Measurements from ENCODE around the gene SMPD2. TPM values are rescaled to one million over a fixed set of nuclear protein-coding genes. Genes with fewer than 3 reads are reported as not detected.

The SMPD2 gene, protein sequence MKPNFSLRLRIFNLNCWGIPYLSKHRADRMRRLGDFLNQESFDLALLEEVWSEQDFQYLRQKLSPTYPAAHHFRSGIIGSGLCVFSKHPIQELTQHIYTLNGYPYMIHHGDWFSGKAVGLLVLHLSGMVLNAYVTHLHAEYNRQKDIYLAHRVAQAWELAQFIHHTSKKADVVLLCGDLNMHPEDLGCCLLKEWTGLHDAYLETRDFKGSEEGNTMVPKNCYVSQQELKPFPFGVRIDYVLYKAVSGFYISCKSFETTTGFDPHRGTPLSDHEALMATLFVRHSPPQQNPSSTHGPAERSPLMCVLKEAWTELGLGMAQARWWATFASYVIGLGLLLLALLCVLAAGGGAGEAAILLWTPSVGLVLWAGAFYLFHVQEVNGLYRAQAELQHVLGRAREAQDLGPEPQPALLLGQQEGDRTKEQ
- total RNA-seq (2014; rRNA removed; shearing (Covaris generic)) = 10.9 and 12.6 TPM in 2 replicates
- 4.9 and 5.6 TPM in 2 replicates for polyA plus RNA-seq (2016; fragmentation: Nextera tagmentation; extraction: Ambion mirVana)
- long read RNA-seq, transcript SMPD2-201 (10 exons, 1,645 nt) = major isoform, 11 of 16 reads
- long read RNA-seq, partial matches to known transcripts = 1 of 16 reads
- long read RNA-seq, other reads (novel, unspliced or antisense) = 4 of 16 reads

- Mint-ChIP-seq H3K4me1 (peaks cover 12% of the 10 kb centered on the region; the same call in 2 of the 3 replicates), H3K4me3 (peak within 1 kb of the TSS; percentile 96), H3K27me3 (ENCODE audit: insufficient read depth, low read depth, poor library complexity) (peaks cover 20% of the 10 kb centered on the region), H3K36me3 (ENCODE audit: low read depth) (peaks cover 24% of the 10 kb centered on the region), H3K9me3 (no peaks in the 10 kb centered on the region), H3K27ac (peak within 1 kb of the TSS; percentile 89)
- peaks cover 3% of the 10 kb centered on the region; the same call in 1 of the 2 replicates for H3K36me3 ChIP-seq (ENCODE audit: insufficient read depth)
- ATAC-seq (peak; percentile 84), DNase-seq (ENCODE audit: low spot score) (peak; percentile 92)
- H4K20me1 ChIP-seq (replicated peaks; ENCODE audit: insufficient read depth) = no peaks in the 10 kb centered on the region; the same call in 1 of the 2 replicates
- no peaks in the 10 kb centered on the region for H3K79me2 ChIP-seq (replicated peaks; ENCODE audit: insufficient read depth)
- H3K4me3 ChIP-seq = peak within 1 kb of the TSS; percentile 92
- H3K27me3 ChIP-seq (ENCODE audit: insufficient read depth) = peaks cover 14% of the 10 kb centered on the region
- H3K4me1 ChIP-seq (ENCODE audit: insufficient read depth) = peaks cover 8% of the 10 kb centered on the region; the same call in 1 of the 2 replicates
- H2AFZ ChIP-seq = peak within 1 kb of the TSS; percentile 98
- H3F3A ChIP-seq (replicated peaks; ENCODE audit: low read depth) = peaks cover 5% of the 10 kb centered on the region; the same call in 1 of the 2 replicates
- no peaks in the 10 kb centered on the region for H3K9me2 ChIP-seq (ENCODE audit: insufficient read depth)
- H3K27ac ChIP-seq (ENCODE audit: low read depth) = peak within 1 kb of the TSS; percentile 32; the same call in 1 of the 2 replicates
- H3K4me2 ChIP-seq = peak within 1 kb of the TSS; percentile 91
- TF ChIP-seq CREB1 (CRISPR knock-in tag; IDR thresholded peaks at IDR 0.05; ENCODE audit: low read depth) = 0 out of 2 replicates have a peak, but pooled peaks have one; percentile 16
- TF ChIP-seq, protein P1, sequence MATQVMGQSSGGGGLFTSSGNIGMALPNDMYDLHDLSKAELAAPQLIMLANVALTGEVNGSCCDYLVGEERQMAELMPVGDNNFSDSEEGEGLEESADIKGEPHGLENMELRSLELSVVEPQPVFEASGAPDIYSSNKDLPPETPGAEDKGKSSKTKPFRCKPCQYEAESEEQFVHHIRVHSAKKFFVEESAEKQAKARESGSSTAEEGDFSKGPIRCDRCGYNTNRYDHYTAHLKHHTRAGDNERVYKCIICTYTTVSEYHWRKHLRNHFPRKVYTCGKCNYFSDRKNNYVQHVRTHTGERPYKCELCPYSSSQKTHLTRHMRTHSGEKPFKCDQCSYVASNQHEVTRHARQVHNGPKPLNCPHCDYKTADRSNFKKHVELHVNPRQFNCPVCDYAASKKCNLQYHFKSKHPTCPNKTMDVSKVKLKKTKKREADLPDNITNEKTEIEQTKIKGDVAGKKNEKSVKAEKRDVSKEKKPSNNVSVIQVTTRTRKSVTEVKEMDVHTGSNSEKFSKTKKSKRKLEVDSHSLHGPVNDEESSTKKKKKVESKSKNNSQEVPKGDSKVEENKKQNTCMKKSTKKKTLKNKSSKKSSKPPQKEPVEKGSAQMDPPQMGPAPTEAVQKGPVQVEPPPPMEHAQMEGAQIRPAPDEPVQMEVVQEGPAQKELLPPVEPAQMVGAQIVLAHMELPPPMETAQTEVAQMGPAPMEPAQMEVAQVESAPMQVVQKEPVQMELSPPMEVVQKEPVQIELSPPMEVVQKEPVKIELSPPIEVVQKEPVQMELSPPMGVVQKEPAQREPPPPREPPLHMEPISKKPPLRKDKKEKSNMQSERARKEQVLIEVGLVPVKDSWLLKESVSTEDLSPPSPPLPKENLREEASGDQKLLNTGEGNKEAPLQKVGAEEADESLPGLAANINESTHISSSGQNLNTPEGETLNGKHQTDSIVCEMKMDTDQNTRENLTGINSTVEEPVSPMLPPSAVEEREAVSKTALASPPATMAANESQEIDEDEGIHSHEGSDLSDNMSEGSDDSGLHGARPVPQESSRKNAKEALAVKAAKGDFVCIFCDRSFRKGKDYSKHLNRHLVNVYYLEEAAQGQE (IDR thresholded peaks at IDR 0.05; ENCODE audit: unreplicated experiment) = peak; percentile 17
- no peak for TF ChIP-seq EZH2 (IDR thresholded peaks at IDR 0.05; ENCODE audit: low read depth, unreplicated experiment)
- 0 out of 2 replicates have a peak, but pooled peaks have one; percentile 4 for TF ChIP-seq ETS1 (IDR thresholded peaks at IDR 0.05)
- peak; percentile 45 for TF ChIP-seq POLR2AphosphoS5 (IDR thresholded peaks at IDR 0.05; ENCODE audit: low read depth)
- TF ChIP-seq, protein P2, sequence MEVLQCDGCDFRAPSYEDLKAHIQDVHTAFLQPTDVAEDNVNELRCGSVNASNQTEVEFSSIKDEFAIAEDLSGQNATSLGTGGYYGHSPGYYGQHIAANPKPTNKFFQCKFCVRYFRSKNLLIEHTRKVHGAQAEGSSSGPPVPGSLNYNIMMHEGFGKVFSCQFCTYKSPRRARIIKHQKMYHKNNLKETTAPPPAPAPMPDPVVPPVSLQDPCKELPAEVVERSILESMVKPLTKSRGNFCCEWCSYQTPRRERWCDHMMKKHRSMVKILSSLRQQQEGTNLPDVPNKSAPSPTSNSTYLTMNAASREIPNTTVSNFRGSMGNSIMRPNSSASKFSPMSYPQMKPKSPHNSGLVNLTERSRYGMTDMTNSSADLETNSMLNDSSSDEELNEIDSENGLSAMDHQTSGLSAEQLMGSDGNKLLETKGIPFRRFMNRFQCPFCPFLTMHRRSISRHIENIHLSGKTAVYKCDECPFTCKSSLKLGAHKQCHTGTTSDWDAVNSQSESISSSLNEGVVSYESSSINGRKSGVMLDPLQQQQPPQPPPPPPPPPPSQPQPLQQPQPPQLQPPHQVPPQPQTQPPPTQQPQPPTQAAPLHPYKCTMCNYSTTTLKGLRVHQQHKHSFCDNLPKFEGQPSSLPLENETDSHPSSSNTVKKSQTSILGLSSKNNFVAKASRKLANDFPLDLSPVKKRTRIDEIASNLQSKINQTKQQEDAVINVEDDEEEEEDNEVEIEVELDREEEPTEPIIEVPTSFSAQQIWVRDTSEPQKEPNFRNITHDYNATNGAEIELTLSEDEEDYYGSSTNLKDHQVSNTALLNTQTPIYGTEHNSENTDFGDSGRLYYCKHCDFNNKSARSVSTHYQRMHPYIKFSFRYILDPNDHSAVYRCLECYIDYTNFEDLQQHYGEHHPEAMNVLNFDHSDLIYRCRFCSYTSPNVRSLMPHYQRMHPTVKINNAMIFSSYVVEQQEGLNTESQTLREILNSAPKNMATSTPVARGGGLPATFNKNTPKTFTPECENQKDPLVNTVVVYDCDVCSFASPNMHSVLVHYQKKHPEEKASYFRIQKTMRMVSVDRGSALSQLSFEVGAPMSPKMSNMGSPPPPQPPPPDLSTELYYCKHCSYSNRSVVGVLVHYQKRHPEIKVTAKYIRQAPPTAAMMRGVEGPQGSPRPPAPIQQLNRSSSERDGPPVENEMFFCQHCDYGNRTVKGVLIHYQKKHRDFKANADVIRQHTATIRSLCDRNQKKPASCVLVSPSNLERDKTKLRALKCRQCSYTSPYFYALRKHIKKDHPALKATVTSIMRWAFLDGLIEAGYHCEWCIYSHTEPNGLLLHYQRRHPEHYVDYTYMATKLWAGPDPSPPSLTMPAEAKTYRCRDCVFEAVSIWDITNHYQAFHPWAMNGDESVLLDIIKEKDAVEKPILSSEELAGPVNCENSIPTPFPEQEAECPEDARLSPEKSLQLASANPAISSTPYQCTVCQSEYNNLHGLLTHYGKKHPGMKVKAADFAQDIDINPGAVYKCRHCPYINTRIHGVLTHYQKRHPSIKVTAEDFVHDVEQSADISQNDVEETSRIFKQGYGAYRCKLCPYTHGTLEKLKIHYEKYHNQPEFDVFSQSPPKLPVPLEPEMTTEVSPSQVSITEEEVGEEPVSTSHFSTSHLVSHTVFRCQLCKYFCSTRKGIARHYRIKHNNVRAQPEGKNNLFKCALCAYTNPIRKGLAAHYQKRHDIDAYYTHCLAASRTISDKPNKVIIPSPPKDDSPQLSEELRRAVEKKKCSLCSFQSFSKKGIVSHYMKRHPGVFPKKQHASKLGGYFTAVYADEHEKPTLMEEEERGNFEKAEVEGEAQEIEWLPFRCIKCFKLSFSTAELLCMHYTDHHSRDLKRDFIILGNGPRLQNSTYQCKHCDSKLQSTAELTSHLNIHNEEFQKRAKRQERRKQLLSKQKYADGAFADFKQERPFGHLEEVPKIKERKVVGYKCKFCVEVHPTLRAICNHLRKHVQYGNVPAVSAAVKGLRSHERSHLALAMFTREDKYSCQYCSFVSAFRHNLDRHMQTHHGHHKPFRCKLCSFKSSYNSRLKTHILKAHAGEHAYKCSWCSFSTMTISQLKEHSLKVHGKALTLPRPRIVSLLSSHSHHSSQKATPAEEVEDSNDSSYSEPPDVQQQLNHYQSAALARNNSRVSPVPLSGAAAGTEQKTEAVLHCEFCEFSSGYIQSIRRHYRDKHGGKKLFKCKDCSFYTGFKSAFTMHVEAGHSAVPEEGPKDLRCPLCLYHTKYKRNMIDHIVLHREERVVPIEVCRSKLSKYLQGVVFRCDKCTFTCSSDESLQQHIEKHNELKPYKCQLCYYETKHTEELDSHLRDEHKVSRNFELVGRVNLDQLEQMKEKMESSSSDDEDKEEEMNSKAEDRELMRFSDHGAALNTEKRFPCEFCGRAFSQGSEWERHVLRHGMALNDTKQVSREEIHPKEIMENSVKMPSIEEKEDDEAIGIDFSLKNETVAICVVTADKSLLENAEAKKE (CRISPR knock-in tag; IDR thresholded peaks at IDR 0.05) = no peak
- TF ChIP-seq STAT1 (IDR thresholded peaks at IDR 0.05; ENCODE audit: unreplicated experiment) = no peak
- TF ChIP-seq CTCF (conservative IDR thresholded peaks at IDR 0.05; ENCODE audit: low read depth in 2 of 2) = peak in 1 of 2 experiments; percentile 32; a peak in 2 of 4 replicates
- no peak for TF ChIP-seq EZH2phosphoT487 (IDR thresholded peaks at IDR 0.05; ENCODE audit: unreplicated experiment)
These were observed at the start of gene SMPD2, which contains the start of gene PPIL6 for GRCh38 chr6:109440331-109441068. Gene SMPD2 (plus strand): TSS chr6:109440724. CDS start chr6:109441122, 398 bp downstream. Gene PPIL6 (minus strand): TSS chr6:109440628. CDS start chr6:109440590, 38 bp downstream.

All from GM23338 (cell line).